ENCODE data around the gene C16orf74. TPM values are rescaled to one million over a fixed set of nuclear protein-coding genes. Genes with fewer than 3 reads are reported as not detected.

C16orf74 gene
- total RNA-seq, 1 donor from 2014 or later: 11.6 TPM

DNA sequence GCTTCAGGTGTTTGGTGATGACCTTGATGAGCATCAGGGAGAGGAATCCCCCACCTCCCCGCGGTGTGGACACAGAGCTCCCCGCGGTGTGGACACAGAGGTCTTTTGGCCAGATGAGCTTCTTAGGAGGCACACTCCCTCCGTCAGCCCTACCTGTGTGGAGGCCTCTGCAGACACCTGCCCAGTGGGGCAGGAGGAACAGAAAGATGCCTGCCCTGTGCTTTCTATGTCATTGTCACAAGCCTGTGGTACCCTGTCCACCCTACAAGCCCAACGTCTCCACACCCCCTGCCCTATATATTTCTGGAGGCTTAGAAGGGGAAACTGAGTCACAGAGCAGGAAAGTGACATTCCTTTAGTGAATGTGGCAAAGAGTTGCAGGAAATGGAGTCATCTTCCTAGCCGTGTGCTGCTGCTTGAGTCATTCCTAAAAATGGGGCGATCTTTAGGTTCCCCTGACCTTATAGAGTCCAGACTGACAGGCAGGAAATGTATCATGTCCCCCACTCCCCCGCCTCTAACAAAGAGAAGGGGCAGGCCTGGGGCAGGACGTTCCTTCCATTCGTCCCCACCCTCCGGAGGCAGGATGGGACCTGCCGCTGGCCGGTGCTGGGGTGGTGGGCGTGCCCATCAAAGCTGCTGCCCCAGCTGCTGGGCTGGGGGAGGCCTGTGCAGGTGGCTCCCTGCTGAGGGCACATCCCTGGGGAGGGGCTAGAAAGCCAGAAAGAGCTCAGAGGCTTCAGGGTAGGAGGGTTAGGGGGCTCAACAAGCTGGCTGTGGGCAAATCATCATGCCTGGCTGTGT lies 1.0 kb upstream of the C16orf74 start:
- Histone ChIP-seq H3K4me3 (ENCODE audit: low read depth, low read length) (no peak overlapping the region), H3K27me3 (ENCODE audit: control insufficient read depth, insufficient read depth, low read length) (peaks cover 25% of the 10 kb centered on the region), H3K36me3 (ENCODE audit: control insufficient read depth, insufficient read depth, low read length) (no peaks in the 10 kb centered on the region)
- no peak for DNase-seq (ENCODE audit: low read depth)
- TF ChIP-seq, protein P1, sequence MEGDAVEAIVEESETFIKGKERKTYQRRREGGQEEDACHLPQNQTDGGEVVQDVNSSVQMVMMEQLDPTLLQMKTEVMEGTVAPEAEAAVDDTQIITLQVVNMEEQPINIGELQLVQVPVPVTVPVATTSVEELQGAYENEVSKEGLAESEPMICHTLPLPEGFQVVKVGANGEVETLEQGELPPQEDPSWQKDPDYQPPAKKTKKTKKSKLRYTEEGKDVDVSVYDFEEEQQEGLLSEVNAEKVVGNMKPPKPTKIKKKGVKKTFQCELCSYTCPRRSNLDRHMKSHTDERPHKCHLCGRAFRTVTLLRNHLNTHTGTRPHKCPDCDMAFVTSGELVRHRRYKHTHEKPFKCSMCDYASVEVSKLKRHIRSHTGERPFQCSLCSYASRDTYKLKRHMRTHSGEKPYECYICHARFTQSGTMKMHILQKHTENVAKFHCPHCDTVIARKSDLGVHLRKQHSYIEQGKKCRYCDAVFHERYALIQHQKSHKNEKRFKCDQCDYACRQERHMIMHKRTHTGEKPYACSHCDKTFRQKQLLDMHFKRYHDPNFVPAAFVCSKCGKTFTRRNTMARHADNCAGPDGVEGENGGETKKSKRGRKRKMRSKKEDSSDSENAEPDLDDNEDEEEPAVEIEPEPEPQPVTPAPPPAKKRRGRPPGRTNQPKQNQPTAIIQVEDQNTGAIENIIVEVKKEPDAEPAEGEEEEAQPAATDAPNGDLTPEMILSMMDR (IDR thresholded peaks at IDR 0.05; ENCODE audit: insufficient read depth, low read length, poor library complexity, severe bottlenecking): no peak

DNA sequence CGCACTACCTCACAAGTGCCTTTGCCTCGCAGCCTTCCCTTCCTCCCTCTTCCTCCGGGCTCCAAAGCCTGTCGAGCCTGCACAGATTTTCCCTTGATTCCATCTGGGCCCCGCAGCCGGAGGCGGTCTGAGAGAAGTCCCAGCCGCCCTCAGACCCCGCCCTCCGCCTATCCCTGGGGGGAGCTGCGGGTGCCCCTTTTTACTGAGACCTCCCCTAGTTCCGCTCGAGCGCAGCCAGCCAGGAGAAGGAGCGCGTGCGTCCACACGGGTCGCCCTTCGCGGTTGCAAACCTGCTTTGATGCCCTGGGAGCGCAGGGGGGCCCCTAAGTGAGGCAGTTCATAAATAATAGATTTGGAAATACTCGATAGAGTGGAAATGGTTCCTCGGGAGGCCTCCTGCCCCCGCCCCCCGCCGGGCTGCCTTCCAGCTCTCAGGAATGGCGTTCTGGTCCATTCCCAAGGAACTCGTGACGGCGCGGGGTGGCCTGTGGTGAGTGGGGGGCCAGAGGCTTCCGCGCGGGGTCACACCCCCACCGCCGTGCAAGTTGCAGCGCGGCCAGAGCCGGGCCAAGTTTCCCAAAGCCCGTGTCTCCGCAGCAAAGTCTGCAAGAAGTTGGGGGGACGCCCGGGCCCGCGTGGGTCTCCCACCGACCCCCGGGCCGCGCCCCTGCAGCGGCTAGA lies 610 bp downstream of the C16orf74 start:
- Histone ChIP-seq H3K36me3 (ENCODE audit: control insufficient read depth, insufficient read depth, low read length) (no peaks in the 10 kb centered on the region), H3K4me3 (ENCODE audit: low read depth, low read length) (peak overlapping the region; percentile 30), H3K27me3 (ENCODE audit: control insufficient read depth, insufficient read depth, low read length) (peaks cover 23% of the 10 kb centered on the region)
- TF ChIP-seq, protein P1 (IDR thresholded peaks at IDR 0.05; ENCODE audit: insufficient read depth, low read length, poor library complexity, severe bottlenecking): no peak
- no peak for DNase-seq (ENCODE audit: low read depth)

DNA sequence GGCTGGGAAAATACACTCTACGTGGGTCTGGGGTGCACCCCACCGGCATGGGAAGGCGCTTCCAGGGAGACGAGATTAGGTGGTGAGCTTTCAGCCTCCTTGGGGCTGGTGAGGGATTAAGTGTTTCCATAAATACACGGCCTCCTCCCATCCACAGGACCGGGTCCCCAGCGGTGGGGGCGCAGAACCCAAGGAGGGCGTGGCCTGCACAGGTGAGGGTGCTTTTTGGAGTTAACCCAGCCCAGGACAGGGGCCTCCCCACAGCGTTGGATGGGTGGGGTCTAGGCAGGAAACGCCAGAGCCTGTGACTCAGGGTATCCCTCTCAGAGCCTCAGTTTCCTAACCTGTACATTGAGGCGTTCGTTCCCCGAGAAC lies 1.1 kb downstream of the C16orf74 start:
- H3K27me3 ChIP-seq (ENCODE audit: control insufficient read depth, insufficient read depth, low read length): peaks cover 23% of the 10 kb centered on the region
- DNase-seq (ENCODE audit: low read depth): no peak
- peak overlapping the region; percentile 30 for H3K4me3 ChIP-seq (ENCODE audit: low read depth, low read length)
- H3K36me3 ChIP-seq (ENCODE audit: control insufficient read depth, insufficient read depth, low read length): no peaks in the 10 kb centered on the region
- TF ChIP-seq, protein P1 (IDR thresholded peaks at IDR 0.05; ENCODE audit: insufficient read depth, low read length, poor library complexity, severe bottlenecking): no peak

DNA sequence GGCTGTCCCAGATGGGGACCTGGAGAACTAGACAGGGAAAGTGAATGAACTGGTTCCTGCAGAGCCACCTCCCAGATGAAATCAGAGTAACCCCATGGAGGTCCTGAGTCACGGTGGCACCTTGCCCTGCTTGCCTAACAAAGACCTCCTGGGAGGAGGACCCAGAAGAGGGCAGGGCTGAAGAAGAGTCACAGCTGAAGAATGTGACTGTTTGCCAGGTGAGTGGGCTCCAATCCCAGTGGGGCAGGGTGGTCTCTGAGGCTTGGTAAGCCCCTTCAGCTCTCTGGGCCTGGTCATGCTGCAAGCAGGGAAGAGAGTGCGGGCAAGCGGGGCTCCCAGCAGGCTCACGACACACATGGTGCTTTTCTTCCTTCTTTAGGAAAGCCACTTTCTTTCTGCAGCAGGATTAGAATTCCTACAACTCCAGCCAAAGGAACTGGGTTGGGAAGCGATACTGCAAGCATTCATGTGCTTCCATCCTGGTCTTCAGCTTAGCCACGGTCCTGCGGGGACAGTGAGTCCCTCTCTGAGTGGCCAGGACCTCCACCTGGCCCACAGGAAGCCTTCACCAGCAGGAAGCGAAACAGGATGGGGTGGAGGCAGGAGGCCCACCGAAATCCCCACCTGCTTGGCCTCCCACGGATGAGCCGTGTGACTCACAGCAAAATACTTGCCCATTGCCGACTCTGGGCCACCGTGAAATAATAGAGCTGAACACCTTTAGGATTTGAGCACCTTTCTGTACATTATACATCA lies 4.3 kb downstream of the C16orf74 start:
- Histone ChIP-seq H3K27me3 (ENCODE audit: control insufficient read depth, insufficient read depth, low read length) (peaks cover 7% of the 10 kb centered on the region), H3K36me3 (ENCODE audit: control insufficient read depth, insufficient read depth, low read length) (no peaks in the 10 kb centered on the region), H3K4me3 (ENCODE audit: low read depth, low read length) (no peak overlapping the region)
- TF ChIP-seq, protein P1 (IDR thresholded peaks at IDR 0.05; ENCODE audit: insufficient read depth, low read length, poor library complexity, severe bottlenecking): no peak
- peak; percentile 28 for DNase-seq (ENCODE audit: low read depth)

DNA sequence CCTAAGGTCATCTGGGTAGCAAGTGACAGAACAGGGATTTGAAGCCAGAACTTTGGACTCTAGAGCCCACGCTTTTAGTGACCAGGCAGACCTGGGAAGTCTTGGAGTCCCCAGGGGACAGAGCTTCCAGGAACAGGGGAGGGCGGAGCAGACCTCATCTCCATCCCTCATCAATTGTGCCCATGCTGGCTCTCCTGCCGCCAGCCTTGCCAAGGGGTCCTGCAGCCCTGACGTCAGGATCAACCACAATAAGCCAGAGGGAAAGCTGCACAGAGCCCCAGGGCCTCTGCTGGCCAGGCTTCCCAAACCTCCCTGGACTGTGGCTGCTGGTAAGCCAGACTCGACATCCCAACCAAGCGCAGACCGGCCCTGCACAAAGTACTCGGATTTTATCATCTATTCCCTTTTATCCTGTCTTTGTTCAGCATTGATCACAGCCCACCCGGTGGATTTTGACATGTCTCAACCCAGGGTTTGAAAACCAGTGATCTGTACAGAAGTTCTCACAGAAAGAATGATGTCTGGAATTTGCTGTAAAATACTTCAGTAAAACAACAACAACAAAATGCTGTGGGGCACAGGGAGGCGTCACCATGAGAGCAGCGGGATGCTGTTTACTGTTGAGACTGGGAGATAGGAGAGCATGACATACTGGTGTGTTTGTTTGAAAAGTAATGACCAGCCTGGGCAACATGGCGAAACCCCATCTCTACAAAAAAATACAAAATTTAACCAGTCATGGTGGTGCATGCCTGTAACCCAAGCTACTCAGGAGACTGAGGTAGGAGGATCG lies 11.8 kb downstream of the C16orf74 start:
- H3K36me3 ChIP-seq (ENCODE audit: control insufficient read depth, insufficient read depth, low read length): no peaks in the 10 kb centered on the region
- no peaks in the 10 kb centered on the region for H3K27me3 ChIP-seq (ENCODE audit: control insufficient read depth, insufficient read depth, low read length)
- no peak for DNase-seq (ENCODE audit: low read depth)
- TF ChIP-seq, protein P1 (IDR thresholded peaks at IDR 0.05; ENCODE audit: insufficient read depth, low read length, poor library complexity, severe bottlenecking): no peak
- no peak overlapping the region for H3K4me3 ChIP-seq (ENCODE audit: low read depth, low read length)
